Measurements from ENCODE around the gene CRYL1. TPM values are rescaled to one million over a fixed set of nuclear protein-coding genes. Genes with fewer than 3 reads are reported as not detected.

CRYL1 gene
- total and polyA plus RNA-seq, 2 of the 13 experiments (the other 11 are each of a cell fraction or from before 2014, with no cell fraction given), result 57.2 to 115 TPM

DNA sequence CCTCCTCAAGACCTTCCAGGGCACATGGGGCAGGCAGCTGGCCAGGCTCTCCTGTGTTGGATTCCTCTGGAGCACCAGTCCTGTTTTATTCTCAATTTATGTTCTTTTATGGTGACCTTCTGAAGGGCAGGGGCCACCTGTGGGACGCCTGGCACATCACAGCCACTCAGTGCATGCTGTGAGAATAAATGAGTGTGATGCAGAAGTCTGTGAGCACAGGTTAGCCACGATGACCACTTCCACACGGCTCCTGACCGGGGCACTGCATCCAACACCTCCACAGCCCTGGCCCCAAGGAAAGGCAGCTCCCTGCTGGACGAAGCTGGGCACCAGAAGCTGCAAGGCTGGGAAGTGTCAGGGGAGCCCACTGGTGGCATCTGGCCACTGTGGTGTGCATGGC lies 122.8 kb downstream of the CRYL1 start:
- Histone ChIP-seq H3K4me3 (replicated peaks in 1 of 3; ENCODE audit: insufficient read depth in 1 of 3, low read depth in 2 of 3, low read length in 3 of 3) (no peak overlapping the region), H3K79me2 (ENCODE audit: insufficient read depth, low read length) (no peaks in the 10 kb centered on the region), H3K4me2 (ENCODE audit: low read depth, low read length) (no peak overlapping the region), H4K20me1 (ENCODE audit: insufficient read depth, low read length) (no peaks in the 10 kb centered on the region), H3K4me1 (ENCODE audit: insufficient read depth, low read length) (no peaks in the 10 kb centered on the region), H2AFZ (ENCODE audit: low read length) (no peak overlapping the region), H3K9me3 (ENCODE audit: low read length) (no peaks in the 10 kb centered on the region), H3K36me3 (replicated peaks in 1 of 2; ENCODE audit: control insufficient read depth in 1 of 2, insufficient read depth in 2 of 2, low read length in 2 of 2) (peaks cover 0 to 7% of the 10 kb centered on the region in 2 experiments; a peak in 2 of 5 replicates), H3K27me3 (ENCODE audit: control insufficient read depth in 1 of 2, insufficient read depth in 2 of 2, low read length in 2 of 2) (no peaks in the 10 kb centered on the region; a peak in 1 of 5 replicates), H3K27ac (ENCODE audit: extremely low read length, insufficient read depth, low read length) (no peak overlapping the region), H3K9ac (ENCODE audit: insufficient read depth, low read depth, low read length) (no peak overlapping the region)
- TF ChIP-seq POLR2AphosphoS5 (IDR thresholded peaks at IDR 0.05; ENCODE audit: low read depth, low read length) (no peak), WIZ (CRISPR knock-in tag; IDR thresholded peaks at IDR 0.05) (no peak), ZNF780A (CRISPR knock-in tag; IDR thresholded peaks at IDR 0.05) (no peak), AKAP8 (CRISPR knock-in tag; IDR thresholded peaks at IDR 0.05) (no peak), ZNF775 (CRISPR knock-in tag; IDR thresholded peaks at IDR 0.05; ENCODE audit: borderline replicate concordance) (no peak), GATA4 (IDR thresholded peaks at IDR 0.05; ENCODE audit: borderline replicate concordance, low read depth) (no peak), DMAP1 (CRISPR knock-in tag; IDR thresholded peaks at IDR 0.05) (no peak)
- TF ChIP-seq, protein P1, sequence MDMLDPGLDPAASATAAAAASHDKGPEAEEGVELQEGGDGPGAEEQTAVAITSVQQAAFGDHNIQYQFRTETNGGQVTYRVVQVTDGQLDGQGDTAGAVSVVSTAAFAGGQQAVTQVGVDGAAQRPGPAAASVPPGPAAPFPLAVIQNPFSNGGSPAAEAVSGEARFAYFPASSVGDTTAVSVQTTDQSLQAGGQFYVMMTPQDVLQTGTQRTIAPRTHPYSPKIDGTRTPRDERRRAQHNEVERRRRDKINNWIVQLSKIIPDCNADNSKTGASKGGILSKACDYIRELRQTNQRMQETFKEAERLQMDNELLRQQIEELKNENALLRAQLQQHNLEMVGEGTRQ (IDR thresholded peaks at IDR 0.05; ENCODE audit: low read depth, low read length), result no peak
- TF ChIP-seq, protein P1 (CRISPR knock-in tag; IDR thresholded peaks at IDR 0.05; ENCODE audit: borderline replicate concordance), result no peak
- TF ChIP-seq, protein P2, sequence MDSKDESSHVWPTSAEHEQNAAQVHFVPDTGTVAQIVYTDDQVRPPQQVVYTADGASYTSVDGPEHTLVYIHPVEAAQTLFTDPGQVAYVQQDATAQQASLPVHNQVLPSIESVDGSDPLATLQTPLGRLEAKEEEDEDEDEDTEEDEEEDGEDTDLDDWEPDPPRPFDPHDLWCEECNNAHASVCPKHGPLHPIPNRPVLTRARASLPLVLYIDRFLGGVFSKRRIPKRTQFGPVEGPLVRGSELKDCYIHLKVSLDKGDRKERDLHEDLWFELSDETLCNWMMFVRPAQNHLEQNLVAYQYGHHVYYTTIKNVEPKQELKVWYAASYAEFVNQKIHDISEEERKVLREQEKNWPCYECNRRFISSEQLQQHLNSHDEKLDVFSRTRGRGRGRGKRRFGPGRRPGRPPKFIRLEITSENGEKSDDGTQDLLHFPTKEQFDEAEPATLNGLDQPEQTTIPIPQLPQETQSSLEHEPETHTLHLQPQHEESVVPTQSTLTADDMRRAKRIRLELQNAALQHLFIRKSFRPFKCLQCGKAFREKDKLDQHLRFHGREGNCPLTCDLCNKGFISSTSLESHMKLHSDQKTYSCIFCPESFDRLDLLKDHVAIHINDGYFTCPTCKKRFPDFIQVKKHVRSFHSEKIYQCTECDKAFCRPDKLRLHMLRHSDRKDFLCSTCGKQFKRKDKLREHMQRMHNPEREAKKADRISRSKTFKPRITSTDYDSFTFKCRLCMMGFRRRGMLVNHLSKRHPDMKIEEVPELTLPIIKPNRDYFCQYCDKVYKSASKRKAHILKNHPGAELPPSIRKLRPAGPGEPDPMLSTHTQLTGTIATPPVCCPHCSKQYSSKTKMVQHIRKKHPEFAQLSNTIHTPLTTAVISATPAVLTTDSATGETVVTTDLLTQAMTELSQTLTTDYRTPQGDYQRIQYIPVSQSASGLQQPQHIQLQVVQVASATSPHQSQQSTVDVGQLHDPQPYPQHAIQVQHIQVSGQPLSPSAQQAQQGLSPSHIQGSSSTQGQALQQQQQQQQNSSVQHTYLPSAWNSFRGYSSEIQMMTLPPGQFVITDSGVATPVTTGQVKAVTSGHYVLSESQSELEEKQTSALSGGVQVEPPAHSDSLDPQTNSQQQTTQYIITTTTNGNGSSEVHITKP (CRISPR knock-in tag; IDR thresholded peaks at IDR 0.05; ENCODE audit: low read depth), result no peak
- TF ChIP-seq, protein P3, sequence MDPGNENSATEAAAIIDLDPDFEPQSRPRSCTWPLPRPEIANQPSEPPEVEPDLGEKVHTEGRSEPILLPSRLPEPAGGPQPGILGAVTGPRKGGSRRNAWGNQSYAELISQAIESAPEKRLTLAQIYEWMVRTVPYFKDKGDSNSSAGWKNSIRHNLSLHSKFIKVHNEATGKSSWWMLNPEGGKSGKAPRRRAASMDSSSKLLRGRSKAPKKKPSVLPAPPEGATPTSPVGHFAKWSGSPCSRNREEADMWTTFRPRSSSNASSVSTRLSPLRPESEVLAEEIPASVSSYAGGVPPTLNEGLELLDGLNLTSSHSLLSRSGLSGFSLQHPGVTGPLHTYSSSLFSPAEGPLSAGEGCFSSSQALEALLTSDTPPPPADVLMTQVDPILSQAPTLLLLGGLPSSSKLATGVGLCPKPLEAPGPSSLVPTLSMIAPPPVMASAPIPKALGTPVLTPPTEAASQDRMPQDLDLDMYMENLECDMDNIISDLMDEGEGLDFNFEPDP (CRISPR knock-in tag; conservative IDR thresholded peaks at IDR 0.05), result no peak
- TF ChIP-seq, protein P4, sequence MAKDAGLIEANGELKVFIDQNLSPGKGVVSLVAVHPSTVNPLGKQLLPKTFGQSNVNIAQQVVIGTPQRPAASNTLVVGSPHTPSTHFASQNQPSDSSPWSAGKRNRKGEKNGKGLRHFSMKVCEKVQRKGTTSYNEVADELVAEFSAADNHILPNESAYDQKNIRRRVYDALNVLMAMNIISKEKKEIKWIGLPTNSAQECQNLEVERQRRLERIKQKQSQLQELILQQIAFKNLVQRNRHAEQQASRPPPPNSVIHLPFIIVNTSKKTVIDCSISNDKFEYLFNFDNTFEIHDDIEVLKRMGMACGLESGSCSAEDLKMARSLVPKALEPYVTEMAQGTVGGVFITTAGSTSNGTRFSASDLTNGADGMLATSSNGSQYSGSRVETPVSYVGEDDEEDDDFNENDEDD (CRISPR knock-in tag; IDR thresholded peaks at IDR 0.05; ENCODE audit: borderline replicate concordance), result no peak
- 93% methylated on average over 4 of the region's 5 CpGs for WGBS (ENCODE audit: low lambda C conversion rate)
- ChIA-PET POLR2A (no interaction called here), CTCF (ENCODE audit: low intra/inter-chr PET ratio, low total read pairs) (no interaction called here)
- no TSS peak for BruUV-seq (replicated peaks)
- no peak for ATAC-seq
- no peak for FAIRE-seq
- intact Hi-C loops (cut with micrococcal nuclease; ENCODE audit: unreplicated experiment) (no loop called here), in situ Hi-C loops (cut with HindIII; ENCODE audit: extremely low pct_ligation_motif_present, low pct_unique_long_range_greater_than_20kb) (no loop called here)
- DNase-seq (ENCODE audit: low spot score), result no peak

Measured in HepG2 (cell line).